ENCODE data around the gene ARHGEF25.

GRCh38 chr12:57604454-57604991 is 6.7 kb upstream of the ARHGEF25 start, which contains the start of gene DTX3:
- TF ChIP-seq CTCF (IDR thresholded peaks at IDR 0.05 in 4 of 5, conservative IDR thresholded peaks at IDR 0.05 in 1 of 5): no peak
- TF ChIP-seq POLR2A (IDR thresholded peaks at IDR 0.05): no peak
